Ramos (cell line): ENCODE results near the gene GBGT1.

Source experiments
- in situ Hi-C: fragments of 300-500 bp; cut with MboI; formaldehyde crosslinking; loops from one replicate; pipeline ENCODE4 v1.14.3; 2022; ENCODE audit warnings: low sequenced_read_pairs; ENCODE audit not compliant: unreplicated experiment

Gene GBGT1

GRCh38 chr9:133117271-133118178, 46.2 kb downstream of the GBGT1 start:
- in situ Hi-C loops = no loop called here

- in situ Hi-C loops = no loop called here
Observed at GRCh38 chr9:133116346-133117231, 47.1 kb downstream of the GBGT1 start.

GRCh38 chr9:133115604-133116345, 47.9 kb downstream of the GBGT1 start:
- in situ Hi-C loops = no loop called here

GRCh38 chr9:133114886-133115603, 48.7 kb downstream of the GBGT1 start:
- in situ Hi-C loops = no loop called here

- in situ Hi-C loops = no loop called here
Observed at GRCh38 chr9:133113949-133114885, 49.5 kb downstream of the GBGT1 start.

GRCh38 chr9:133113163-133113948, 50.4 kb downstream of the GBGT1 start:
- in situ Hi-C loops = no loop called here

GRCh38 chr9:133112663-133113026, 51.1 kb downstream of the GBGT1 start:
- in situ Hi-C loops = no loop called here

GRCh38 chr9:133111808-133112662, 51.7 kb downstream of the GBGT1 start:
- in situ Hi-C loops = no loop called here

- in situ Hi-C loops = no loop called here
Observed at GRCh38 chr9:133109931-133110650, 53.6 kb downstream of the GBGT1 start.

GRCh38 chr9:133108794-133109641, 54.7 kb downstream of the GBGT1 start:
- in situ Hi-C loops = no loop called here

GRCh38 chr9:133107961-133108793, 55.5 kb downstream of the GBGT1 start:
- in situ Hi-C loops = no loop called here

- in situ Hi-C loops = no loop called here
Observed at GRCh38 chr9:133107245-133107722, 56.4 kb downstream of the GBGT1 start.

GRCh38 chr9:133106511-133107244, 57.0 kb downstream of the GBGT1 start:
- in situ Hi-C loops = no loop called here

GRCh38 chr9:133105461-133105770, 58.3 kb downstream of the GBGT1 start:
- in situ Hi-C loops = no loop called here
